HCT116 (cell line): Measurements from ENCODE around the gene GGCX. TPM values are rescaled to one million over a fixed set of nuclear protein-coding genes. Genes with fewer than 3 reads are reported as not detected.

Experiments used
- ATAC-seq: fragments of 200-7000 bp; cut with Tn5 transposase; 2 replicates; pipeline ENCODE4 v1.9.1; 2020; ENCODE audit warnings: mild to moderate bottlenecking, moderate library complexity
- BruUV-seq: library from RNA; stranded (reverse); fragments of 400-500 nt; replicated peaks from 2 replicates; lab custom pipeline; 2021; lab: Mats Ljungman, UMichigan
- CTCF ChIA-PET: fragments of 300-600 bp; sonication (Branson Sonifier 250); formaldehyde crosslinking; loops from one replicate; lab custom pipeline; 2021; ENCODE audit warnings: antibody characterized with exemption; lab: Charles Lee
- POLR2A ChIA-PET: fragments of 300-600, 350-600 bp; sonication (Branson Sonifier 250); formaldehyde crosslinking; loops from one replicate; lab custom pipeline; 2021; ENCODE audit warnings: antibody characterized with exemption; lab: Charles Lee
- RAD21 ChIA-PET, 2 experiments: fragments of 300-600 bp; sonication (Branson Sonifier 250); formaldehyde crosslinking; loops; one replicate each; lab custom pipeline; 2023; ENCODE audit warnings: low total read pairs in 2 of 2; ENCODE audit not compliant: uncharacterized antibody in 2 of 2, unreplicated experiment in 2 of 2, low non-redundant PET in 1 of 2; lab: Charles Lee
- DNase-seq: peaks from one replicate; pipeline ENCODE4 v3.0.0-alpha.2; 2010; ENCODE audit warnings: low read depth, low spot score
- H2AFZ ChIP-seq: fragments of 200-600 bp; shearing (Covaris generic), sonication (generic); 2 replicates; pipeline ENCODE4 v1.6.1; 2017; ENCODE audit warnings: low read depth, mixed run types, mixed read lengths, antibody characterized with exemption, low read length; ENCODE audit not compliant: poor library complexity, severe bottlenecking
- H3K27ac ChIP-seq: 2 replicates; pipeline ENCODE4 v1.5.1; 2012; ENCODE audit warnings: low read depth, low read length
- H3K27me3 ChIP-seq: fragments of 200-600 bp; sonication (generic); 2 replicates; pipeline ENCODE4 v1.6.1; 2016; ENCODE audit warnings: mixed run types, low read length, mixed read lengths; ENCODE audit not compliant: insufficient read depth
- H3K36me3 ChIP-seq, 2 experiments: fragments of 200-500 bp in 1 of 2; fragments of 200-600 bp in 1 of 2; sonication (Bioruptor generic) in 1 of 2; sonication (generic) in 1 of 2; 2 replicates each; pipeline versions ENCODE4 v1.5.1 to v1.6.1; 2014 to 2016; ENCODE audit warnings: low read length in 2 of 2, inconsistent platforms in 1 of 2, mixed read lengths in 1 of 2, mixed run types in 1 of 2; ENCODE audit not compliant: insufficient read depth in 2 of 2, control insufficient read depth in 1 of 2
- H3K4me1 ChIP-seq, 2 experiments: fragments of 200-600 bp in 1 of 2; sonication (generic) in 1 of 2; 2 replicates each; pipeline versions ENCODE4 v1.5.1 to v1.6.1; 2012 to 2017; ENCODE audit warnings: low read length in 2 of 2, inconsistent platforms in 1 of 2, mild to moderate bottlenecking in 1 of 2, mixed read lengths in 1 of 2, mixed run types in 1 of 2, moderate library complexity in 1 of 2; ENCODE audit not compliant: insufficient read depth in 2 of 2, control insufficient read depth in 1 of 2
- H3K4me2 ChIP-seq: fragments of 200-600 bp; sonication (generic); 2 replicates; pipeline ENCODE4 v1.6.1; 2017; ENCODE audit warnings: mixed run types, low read length, mixed read lengths
- H3K4me3 ChIP-seq, 2 experiments: fragments of 200-600 bp in 1 of 2; sonication (generic) in 1 of 2; replicated peaks in 1 of 2; 2 replicates each; pipeline ENCODE4 v1.5.1; 2011 to 2016; ENCODE audit warnings: low read length in 2 of 2, control low read depth in 1 of 2, low read depth in 1 of 2, mild to moderate bottlenecking in 1 of 2, mixed read lengths in 1 of 2, mixed run types in 1 of 2
- H3K79me2 ChIP-seq: fragments of 200-600 bp; sonication (generic); 2 replicates; pipeline ENCODE4 v1.6.1; 2017; ENCODE audit warnings: mild to moderate bottlenecking, mixed run types, low read length, moderate library complexity, mixed read lengths; ENCODE audit not compliant: insufficient read depth
- H3K9ac ChIP-seq: fragments of 200-600 bp; sonication (generic); 2 replicates; pipeline ENCODE4 v1.6.1; 2016; ENCODE audit warnings: low read length, mixed read lengths
- H3K9me2 ChIP-seq: fragments of 200-600 bp; sonication (generic), shearing (Covaris generic); 2 replicates; pipeline ENCODE4 v1.6.1; 2017; ENCODE audit warnings: mixed run types, mild to moderate bottlenecking, moderate library complexity; ENCODE audit not compliant: insufficient read depth
- H3K9me3 ChIP-seq, 2 experiments: fragments of 200-500 bp in 1 of 2; fragments of 200-600 bp in 1 of 2; sonication (Bioruptor generic) in 1 of 2; sonication (generic) in 1 of 2; 2 replicates each; pipeline ENCODE4 v1.6.1; 2014 to 2017; ENCODE audit warnings: low read length in 2 of 2, mixed read lengths in 2 of 2, inconsistent platforms in 1 of 2, low read depth in 1 of 2, mild to moderate bottlenecking in 1 of 2, mixed run types in 1 of 2, moderate library complexity in 1 of 2; ENCODE audit not compliant: control insufficient read depth in 1 of 2, insufficient read depth in 1 of 2
- H4K20me1 ChIP-seq: fragments of 200-600 bp; sonication (generic), shearing (Covaris generic); 2 replicates; pipeline ENCODE4 v1.6.1; 2017; ENCODE audit warnings: mixed run types, mild to moderate bottlenecking, moderate library complexity; ENCODE audit not compliant: insufficient read depth
- CEBPB ChIP-seq: IDR thresholded peaks from 2 replicates; pipeline ENCODE4 v1.6.1; 2012; ENCODE audit warnings: low read depth
- ELF1 ChIP-seq: IDR thresholded peaks from 2 replicates; pipeline ENCODE4 v1.6.1; 2012; ENCODE audit warnings: low read depth, borderline replicate concordance
- EZH2 ChIP-seq: fragments of 200-600 bp; sonication (generic); IDR thresholded peaks from 2 replicates; pipeline ENCODE4 v1.6.1; 2017; ENCODE audit warnings: antibody characterized with exemption, mixed run types
- EZH2phosphoT487 ChIP-seq: fragments of 200-600 bp; IDR thresholded peaks from 2 replicates; pipeline ENCODE4 v1.6.1; 2018; ENCODE audit warnings: antibody characterized with exemption, borderline replicate concordance
- MAX ChIP-seq: IDR thresholded peaks from 2 replicates; pipeline ENCODE4 v1.6.1; 2012
- POLR2A ChIP-seq: IDR thresholded peaks from 2 replicates; pipeline ENCODE4 v1.7.0; 2011; ENCODE audit warnings: borderline replicate concordance; ENCODE audit not compliant: insufficient read depth, insufficient read length; ENCODE audit errors: extremely low read depth
- RAD21 ChIP-seq: IDR thresholded peaks from 2 replicates; pipeline ENCODE4 v1.6.1; 2012; ENCODE audit warnings: low read depth, mild to moderate bottlenecking
- REST ChIP-seq: IDR thresholded peaks from 2 replicates; pipeline ENCODE4 v1.6.1; 2012; ENCODE audit warnings: low read depth
- SP1 ChIP-seq: IDR thresholded peaks from 2 replicates; pipeline ENCODE4 v1.6.1; 2012; ENCODE audit warnings: low read depth
- SRF ChIP-seq: IDR thresholded peaks from 2 replicates; pipeline ENCODE4 v1.6.1; 2012; ENCODE audit warnings: low read depth
- YY1 ChIP-seq: IDR thresholded peaks from 2 replicates; pipeline ENCODE4 v1.6.1; 2011; ENCODE audit warnings: low read length, low read depth, moderate library complexity, mild to moderate bottlenecking; ENCODE audit not compliant: insufficient replicate concordance; ENCODE audit errors: extremely low read depth
- ZFX ChIP-seq: fragments of 450-650 bp; IDR thresholded peaks from 2 replicates; pipeline ENCODE4 v1.6.1; 2017
- ZNF274 ChIP-seq: fragments of 200-500 bp; sonication (Bioruptor generic); IDR thresholded peaks from 2 replicates; pipeline ENCODE4 v1.6.1; 2014; ENCODE audit warnings: mild to moderate bottlenecking, low read depth, low read length, inconsistent platforms
- intact Hi-C: fragments of 100-400 bp; cut with micrococcal nuclease; formaldehyde crosslinking; loops from 2 replicates; pipeline ENCODE4 v1.10.0; 2022
- total RNA-seq: library from RNA; stranded (reverse); gene quantifications from one replicate; pipeline ENCODE4 v1.2.1, GENCODE V29; 2021; ENCODE audit not compliant: unreplicated experiment
- TF ChIP-seq, protein P1 (sequence below): IDR thresholded peaks from 2 replicates; pipeline ENCODE4 v1.6.1; 2011; ENCODE audit warnings: mild to moderate bottlenecking, low read length, moderate library complexity; ENCODE audit not compliant: insufficient replicate concordance; ENCODE audit errors: extremely low read depth

Gene GGCX
- total RNA-seq, 1 experiment from 2014 or later = 43.5 TPM

DNA sequence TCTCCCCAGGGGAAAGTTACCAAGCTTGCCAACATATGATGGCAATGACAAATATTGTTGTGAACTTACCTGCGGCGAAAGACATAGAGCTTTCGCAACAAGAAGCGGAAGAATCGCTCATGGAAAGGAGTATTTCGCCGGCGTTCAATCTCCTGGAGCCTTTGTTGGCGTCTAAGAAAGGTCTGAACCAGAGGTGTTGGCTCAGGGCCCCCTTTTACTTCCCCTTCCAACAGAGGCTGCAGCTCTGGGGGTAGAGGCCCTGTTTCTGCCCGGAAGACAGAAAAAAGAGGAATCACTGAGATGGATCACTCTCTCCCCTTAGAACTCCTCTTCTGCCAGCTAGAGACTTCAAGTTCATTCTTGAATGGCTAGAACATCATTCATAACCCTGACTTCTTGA is 10.8 kb downstream of the GGCX start:
- ChIA-PET RAD21 (interaction anchor here in 1 of 2 experiments (2.3 kb wide), 1 partner anchor 130 kb away, joined by 25 read pairs; no protein-coding TSS in a partner anchor), POLR2A (interaction anchor here (0.6 to 15.3 kb wide), 6 partner anchors 11 to 161 kb away, joined by 3 to 236 read pairs (median 3); partner anchors contain the start of genes MAT2A, SH2D6 and VAMP8), CTCF (interaction anchor here (0.6 to 5.0 kb wide), 4 partner anchors 70 to 250 kb away, joined by 3 to 118 read pairs (median 18); partner anchors contain the start of gene SH2D6)
- no TSS peak for BruUV-seq
- Histone ChIP-seq H3K9ac (no peak overlapping the region), H3K27me3 (no peaks in the 10 kb centered on the region), H3K9me3 (no peaks in the 10 kb centered on the region), H3K9me2 (no peaks in the 10 kb centered on the region), H3K4me1 (peaks cover 0 to 5% of the 10 kb centered on the region in 2 experiments; a peak in 1 of 4 replicates), H3K79me2 (no peaks in the 10 kb centered on the region), H3K4me3 (no peak overlapping the region), H2AFZ (no peak overlapping the region), H4K20me1 (peaks cover 3% of the 10 kb centered on the region; the same call in 1 of the 2 replicates), H3K4me2 (no peak overlapping the region), H3K36me3 (peaks cover 14 to 43% of the 10 kb centered on the region in 2 experiments; a peak in 3 of 4 replicates), H3K27ac (no peak overlapping the region)
- ATAC-seq (no peak), DNase-seq (no peak)
- intact Hi-C loops = loop anchor here (10.0 kb wide), 1 partner anchor 226 kb away; the partner anchor contains the start of gene TGOLN2
- TF ChIP-seq, protein P1, sequence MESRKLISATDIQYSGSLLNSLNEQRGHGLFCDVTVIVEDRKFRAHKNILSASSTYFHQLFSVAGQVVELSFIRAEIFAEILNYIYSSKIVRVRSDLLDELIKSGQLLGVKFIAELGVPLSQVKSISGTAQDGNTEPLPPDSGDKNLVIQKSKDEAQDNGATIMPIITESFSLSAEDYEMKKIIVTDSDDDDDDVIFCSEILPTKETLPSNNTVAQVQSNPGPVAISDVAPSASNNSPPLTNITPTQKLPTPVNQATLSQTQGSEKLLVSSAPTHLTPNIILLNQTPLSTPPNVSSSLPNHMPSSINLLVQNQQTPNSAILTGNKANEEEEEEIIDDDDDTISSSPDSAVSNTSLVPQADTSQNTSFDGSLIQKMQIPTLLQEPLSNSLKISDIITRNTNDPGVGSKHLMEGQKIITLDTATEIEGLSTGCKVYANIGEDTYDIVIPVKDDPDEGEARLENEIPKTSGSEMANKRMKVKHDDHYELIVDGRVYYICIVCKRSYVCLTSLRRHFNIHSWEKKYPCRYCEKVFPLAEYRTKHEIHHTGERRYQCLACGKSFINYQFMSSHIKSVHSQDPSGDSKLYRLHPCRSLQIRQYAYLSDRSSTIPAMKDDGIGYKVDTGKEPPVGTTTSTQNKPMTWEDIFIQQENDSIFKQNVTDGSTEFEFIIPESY = no peak
- TF ChIP-seq ZNF274 (no peak), SRF (no peak)

GRCh38 chr2:85549826-85550225 is 11.5 kb downstream of the GGCX start:
- ATAC-seq = no peak
- POLR2A ChIA-PET = interaction anchor here (1.2 to 15.3 kb wide), 5 partner anchors 9 to 160 kb away, joined by 3 to 236 read pairs (median 3); partner anchors contain the start of genes MAT2A, SH2D6 and VAMP8
- TSS peak; percentile 25 for BruUV-seq
- no peak overlapping the region for H3K27ac ChIP-seq
- peaks cover 14 to 48% of the 10 kb centered on the region in 2 experiments; a peak in 3 of 4 replicates for H3K36me3 ChIP-seq
- CTCF ChIA-PET = interaction anchor here (0.6 to 5.0 kb wide), 2 partner anchors 71 to 130 kb away, joined by 3 to 118 read pairs; partner anchors contain the start of gene SH2D6
- H3K4me3 ChIP-seq = no peak overlapping the region
- no peaks in the 10 kb centered on the region for H3K9me3 ChIP-seq
- H3K4me2 ChIP-seq = no peak overlapping the region
- intact Hi-C loops = loop anchor here (10.0 kb wide), 1 partner anchor 225 kb away; the partner anchor contains the start of gene TGOLN2
- peaks cover 0 to 9% of the 10 kb centered on the region in 2 experiments; a peak in 1 of 4 replicates for H3K4me1 ChIP-seq
- H2AFZ ChIP-seq = no peak overlapping the region
- no peak overlapping the region for H3K9ac ChIP-seq
- H3K79me2 ChIP-seq = no peaks in the 10 kb centered on the region
- H3K9me2 ChIP-seq = no peaks in the 10 kb centered on the region
- no peaks in the 10 kb centered on the region for H3K27me3 ChIP-seq
- RAD21 ChIA-PET = no interaction called here
- H4K20me1 ChIP-seq = peaks cover 7% of the 10 kb centered on the region; the same call in 1 of the 2 replicates
- no peak for DNase-seq
- no peak for TF ChIP-seq EZH2
- TF ChIP-seq POLR2A = no peak
- no peak for TF ChIP-seq RAD21
- TF ChIP-seq ZFX = no peak
- TF ChIP-seq SRF = no peak
- TF ChIP-seq REST = no peak
- no peak for TF ChIP-seq ELF1
- TF ChIP-seq YY1 = no peak
- no peak for TF ChIP-seq SP1
- no peak for TF ChIP-seq MAX
- no peak for TF ChIP-seq EZH2phosphoT487
- no peak for TF ChIP-seq CEBPB
